Measurements from ENCODE around the gene BCAN.

BCAN gene

GRCh38 chr1:156676114-156676819 lies 34.4 kb downstream of the BCAN start:
- TF ChIP-seq EZH2 (optimal IDR thresholded peaks at IDR 0.05; ENCODE audit: low read depth, low read length) (no peak), EZH2phosphoT487 (IDR thresholded peaks at IDR 0.05; ENCODE audit: low read length) (no peak), CTCF (IDR thresholded peaks at IDR 0.05; ENCODE audit: low read length) (no peak)
- Histone ChIP-seq H2AFZ (ENCODE audit: low read length) (no peak overlapping the region), H3K4me2 (ENCODE audit: low read depth, low read length) (no peak overlapping the region)

GRCh38 chr1:156676820-156677615 lies 35.1 kb downstream of the BCAN start, which contains the start of gene NES:
TSS of gene NES (minus strand) at chr1:156677407. CDS start at chr1:156677264, 143 bp downstream.
- Histone ChIP-seq H3K9ac (ENCODE audit: low read length) (no peak within 1 kb of the TSS), H3K36me3 (replicated peaks; ENCODE audit: insufficient read depth, low read length) (no peaks in the 10 kb centered on the region), H3K4me3 (ENCODE audit: low read length) (peak within 1 kb of the TSS; percentile 29), H3K79me2 (ENCODE audit: low read length) (no peaks in the 10 kb centered on the region), H3K9me2 (replicated peaks; ENCODE audit: insufficient read depth, low read length) (no peaks in the 10 kb centered on the region), H2AFZ (ENCODE audit: low read length) (0 out of 2 replicates have a peak within 1 kb of the TSS, but pooled peaks have one; percentile 29), H3K27ac (ENCODE audit: low read length) (no peak within 1 kb of the TSS), H3K27me3 (replicated peaks; ENCODE audit: insufficient read depth, low read length) (peaks cover 96% of the 10 kb centered on the region), H3K9me3 (replicated peaks; ENCODE audit: insufficient read depth, low read length) (no peaks in the 10 kb centered on the region), H3K4me2 (ENCODE audit: low read depth, low read length) (peak within 1 kb of the TSS; percentile 61), H4K20me1 (ENCODE audit: insufficient read depth, low read length) (no peaks in the 10 kb centered on the region), H3K4me1 (ENCODE audit: low read length) (peaks cover 4% of the 10 kb centered on the region; the same call in 1 of the 2 replicates), H3F3A (ENCODE audit: insufficient read depth, low read length) (no peaks in the 10 kb centered on the region)
- TF ChIP-seq EZH2phosphoT487 (IDR thresholded peaks at IDR 0.05; ENCODE audit: low read length) = 0 out of 2 replicates have a peak, but pooled peaks have one; percentile 46
- TF ChIP-seq EZH2 (optimal IDR thresholded peaks at IDR 0.05; ENCODE audit: low read depth, low read length) = peak; percentile 88
- TF ChIP-seq CTCF (IDR thresholded peaks at IDR 0.05; ENCODE audit: low read length) = no peak
- DNase-seq = no peak

More at GRCh38 chr1:156676114-156676819, 34.4 kb downstream of the BCAN start:
- H3K27ac ChIP-seq (ENCODE audit: low read length) = no peak overlapping the region
- no peaks in the 10 kb centered on the region for H3K9me3 ChIP-seq (replicated peaks; ENCODE audit: insufficient read depth, low read length)
- peaks cover 4% of the 10 kb centered on the region; the same call in 1 of the 2 replicates for H3K4me1 ChIP-seq (ENCODE audit: low read length)
- DNase-seq = no peak
- no peaks in the 10 kb centered on the region for H3K36me3 ChIP-seq (replicated peaks; ENCODE audit: insufficient read depth, low read length)
- H3K4me3 ChIP-seq (ENCODE audit: low read length) = no peak overlapping the region
- H4K20me1 ChIP-seq (ENCODE audit: insufficient read depth, low read length) = no peaks in the 10 kb centered on the region
- no peaks in the 10 kb centered on the region for H3F3A ChIP-seq (ENCODE audit: insufficient read depth, low read length)
- H3K9ac ChIP-seq (ENCODE audit: low read length) = no peak overlapping the region
- no peaks in the 10 kb centered on the region for H3K79me2 ChIP-seq (ENCODE audit: low read length)
- peaks cover 96% of the 10 kb centered on the region for H3K27me3 ChIP-seq (replicated peaks; ENCODE audit: insufficient read depth, low read length)
- no peaks in the 10 kb centered on the region for H3K9me2 ChIP-seq (replicated peaks; ENCODE audit: insufficient read depth, low read length)

GRCh38 chr1:156677616-156678596 lies 36.0 kb downstream of the BCAN start:
- H3K9me2 ChIP-seq (replicated peaks; ENCODE audit: insufficient read depth, low read length) = no peaks in the 10 kb centered on the region
- peak overlapping the region; percentile 61 for H3K4me2 ChIP-seq (ENCODE audit: low read depth, low read length)
- peak overlapping the region; percentile 29 for H3K4me3 ChIP-seq (ENCODE audit: low read length)
- no peaks in the 10 kb centered on the region for H3K79me2 ChIP-seq (ENCODE audit: low read length)
- TF ChIP-seq EZH2phosphoT487 (IDR thresholded peaks at IDR 0.05; ENCODE audit: low read length) = no peak
- TF ChIP-seq CTCF (IDR thresholded peaks at IDR 0.05; ENCODE audit: low read length) = peak; percentile 97
- H2AFZ ChIP-seq (ENCODE audit: low read length) = 0 out of 2 replicates have a peak overlapping the region, but pooled peaks have one; percentile 29
- peaks cover 4% of the 10 kb centered on the region; the same call in 1 of the 2 replicates for H3K4me1 ChIP-seq (ENCODE audit: low read length)
- no peaks in the 10 kb centered on the region for H3K36me3 ChIP-seq (replicated peaks; ENCODE audit: insufficient read depth, low read length)
- H3K9me3 ChIP-seq (replicated peaks; ENCODE audit: insufficient read depth, low read length) = no peaks in the 10 kb centered on the region
- no peak overlapping the region for H3K9ac ChIP-seq (ENCODE audit: low read length)
- H3F3A ChIP-seq (ENCODE audit: insufficient read depth, low read length) = no peaks in the 10 kb centered on the region
- no peak overlapping the region for H3K27ac ChIP-seq (ENCODE audit: low read length)
- no peaks in the 10 kb centered on the region for H4K20me1 ChIP-seq (ENCODE audit: insufficient read depth, low read length)
- peak; percentile 45 for DNase-seq
- peaks cover 92% of the 10 kb centered on the region for H3K27me3 ChIP-seq (replicated peaks; ENCODE audit: insufficient read depth, low read length)
